Thoracic aorta (tissue), 2 donors: ENCODE results near the gene BEST1. TPM values are rescaled to one million over a fixed set of nuclear protein-coding genes. Genes with fewer than 3 reads are reported as not detected.

Experiments used
- ATAC-seq: fragments of 150-250 bp; one replicate; pipeline ENCODE4 v1.8.0; 2017; ENCODE audit warnings: low read depth; ENCODE audit not compliant: insufficient number of reproducible peaks, low FRiP score
- DNase-seq: peaks from one replicate; pipeline ENCODE4 v3.0.0-alpha.2; 2020; ENCODE audit warnings: low spot score
- H3K27ac ChIP-seq, 2 donors: fragments of 200-600 bp; sonication (generic); 1 replicate in 1 of 2; 2 replicates in 1 of 2; pipeline ENCODE4 v1.5.1; 2016; ENCODE audit warnings: mild to moderate bottlenecking in 2 of 2, moderate library complexity in 2 of 2
- H3K27me3 ChIP-seq: fragments of 200-600 bp; sonication (generic); replicated peaks from 2 replicates; pipeline ENCODE4 v1.6.0; 2016; ENCODE audit warnings: mild to moderate bottlenecking; ENCODE audit not compliant: insufficient read depth
- H3K36me3 ChIP-seq: fragments of 200-600 bp; sonication (generic); one replicate; pipeline ENCODE4 v1.5.1; 2016
- H3K4me1 ChIP-seq, 2 donors: fragments of 200-600 bp; sonication (generic); 1 replicate in 1 of 2; 2 replicates in 1 of 2; pipeline versions ENCODE4 v1.5.1 to v1.6.0; 2016; ENCODE audit warnings: low read depth in 2 of 2, mild to moderate bottlenecking in 1 of 2; ENCODE audit not compliant: control insufficient read depth in 1 of 2
- H3K4me3 ChIP-seq: fragments of 200-600 bp; sonication (generic); 2 replicates; pipeline ENCODE4 v1.5.1; 2016; ENCODE audit warnings: mild to moderate bottlenecking
- H3K9me3 ChIP-seq: fragments of 200-600 bp; sonication (generic); 2 replicates; pipeline ENCODE4 v1.5.1; 2016
- CTCF ChIP-seq: fragments of 200-600 bp; sonication (generic); IDR thresholded peaks from one replicate; pipeline ENCODE4 v1.5.1; 2019; ENCODE audit warnings: antibody characterized with exemption
- total RNA-seq, 2 donors: library from RNA; depleted of rRNA; stranded (reverse); fragments of >200 nt; gene quantifications; one replicate each; pipeline versions ENCODE4 v1.1.0 to v1.2.3, GENCODE V29; 2016

BEST1 gene
- total RNA-seq, 2 donors from 2014 or later: 4.7 to 8.0 TPM

GRCh38 chr11:62010935-62011528 lies 60.9 kb downstream of the BEST1 start:
- H3K36me3 ChIP-seq: no peaks in the 10 kb centered on the region
- no peak overlapping the region for H3K4me3 ChIP-seq
- H3K27ac ChIP-seq: no peak overlapping the region
- no peaks in the 10 kb centered on the region for H3K27me3 ChIP-seq
- no peak for ATAC-seq
- no peaks in the 10 kb centered on the region for H3K4me1 ChIP-seq
- H3K9me3 ChIP-seq: no peaks in the 10 kb centered on the region
- no peak for DNase-seq
- TF ChIP-seq CTCF: no peak

- TF ChIP-seq CTCF: no peak
- no peaks in the 10 kb centered on the region for H3K9me3 ChIP-seq
- no peak overlapping the region for H3K4me3 ChIP-seq
- DNase-seq: no peak
- ATAC-seq: no peak
- no peaks in the 10 kb centered on the region for H3K27me3 ChIP-seq
- no peaks in the 10 kb centered on the region for H3K36me3 ChIP-seq
- no peaks in the 10 kb centered on the region for H3K4me1 ChIP-seq
- H3K27ac ChIP-seq: no peak overlapping the region
Observed at GRCh38 chr11:62011881-62012280, 61.7 kb downstream of the BEST1 start.

- no peaks in the 10 kb centered on the region for H3K9me3 ChIP-seq
- no peak for ATAC-seq
- no peak for TF ChIP-seq CTCF
- H3K36me3 ChIP-seq: no peaks in the 10 kb centered on the region
- no peak overlapping the region for H3K27ac ChIP-seq
- H3K4me1 ChIP-seq: no peaks in the 10 kb centered on the region
- no peak for DNase-seq
- H3K27me3 ChIP-seq: no peaks in the 10 kb centered on the region
- no peak overlapping the region for H3K4me3 ChIP-seq
Observed at GRCh38 chr11:62012451-62012831, 62.3 kb downstream of the BEST1 start.

- H3K9me3 ChIP-seq: no peaks in the 10 kb centered on the region
- no peak overlapping the region for H3K27ac ChIP-seq
- H3K4me3 ChIP-seq: no peak overlapping the region
- DNase-seq (no peak), ATAC-seq (no peak)
- no peaks in the 10 kb centered on the region for H3K4me1 ChIP-seq
- no peaks in the 10 kb centered on the region for H3K27me3 ChIP-seq
- no peaks in the 10 kb centered on the region for H3K36me3 ChIP-seq
- no peak for TF ChIP-seq CTCF
Observed at GRCh38 chr11:62012832-62013461, 62.8 kb downstream of the BEST1 start.

Other genes with a start within 250 kb of the BEST1 start
- gene MYRF, start 197.7 kb upstream of the BEST1 start, total RNA-seq: 1 to 10 TPM in 1 of 2 donors, not detected in 1; 5.1 TPM
- gene TMEM258, start 157.8 kb upstream of the BEST1 start, total RNA-seq: 10 to 100 TPM; 17.3 to 63.6 TPM
- gene FEN1, start 157.4 kb upstream of the BEST1 start, total RNA-seq: 1 to 10 TPM; 4.5 to 5.4 TPM
- gene FADS1, start 133.3 kb upstream of the BEST1 start, total RNA-seq: 10 to 100 TPM; 39.0 to 52.9 TPM
- 100 to 1,000 TPM in 1 of 2 donors, 10 to 100 TPM in 1; 89.2 to 234 TPM for gene FADS2, start 122.1 kb upstream of the BEST1 start, total RNA-seq
- gene FADS3, start 58.8 kb upstream of the BEST1 start, total RNA-seq: 100 to 1,000 TPM; 368 to 393 TPM
- 10 to 100 TPM; 20.8 to 45.4 TPM for gene RAB3IL1, start 32.8 kb upstream of the BEST1 start, total RNA-seq
- gene FTH1, start 17.3 kb downstream of the BEST1 start, total RNA-seq: 1,000 to 10,000 TPM; 1,820 to 2,025 TPM
- 10 to 100 TPM in 1 of 2 donors, 1 to 10 TPM in 1; 8.8 to 13.0 TPM for gene INCENP, start 173.7 kb downstream of the BEST1 start, total RNA-seq
- gene SCGB1D1, start 239.9 kb downstream of the BEST1 start, total RNA-seq: not detected